K562 (cell line): Measurements from ENCODE around the gene PLCB3. TPM values are rescaled to one million over a fixed set of nuclear protein-coding genes. Genes with fewer than 3 reads are reported as not detected.

ENCODE experiments used
- ASH1L ChIP-seq: fragments of 450-650 bp; IDR thresholded peaks from 2 replicates; pipeline ENCODE4 v1.6.1; 2018; ENCODE audit warnings: borderline replicate concordance, mild to moderate bottlenecking, low read depth; ENCODE audit not compliant: partially characterized antibody
- BRD4 ChIP-seq: fragments of 200-600 bp; sonication (generic); IDR thresholded peaks from 2 replicates; pipeline ENCODE4 v1.6.1; 2017; ENCODE audit warnings: inconsistent platforms
- CBFB ChIP-seq: sonication (generic); formaldehyde crosslinking; IDR thresholded peaks from 2 replicates; pipeline ENCODE4 v1.4.0; 2020; ENCODE audit warnings: mild to moderate bottlenecking, missing genetic modification reagents
- FOXJ2 ChIP-seq: fragments of 200-800 bp; sonication (Bioruptor generic); IDR thresholded peaks from 2 replicates; pipeline ENCODE4 v1.6.1; 2016; ENCODE audit warnings: missing genetic modification characterization, missing compliant biosample characterization
- LARP7 ChIP-seq: fragments of 450-650 bp; IDR thresholded peaks from 2 replicates; pipeline ENCODE4 v1.6.1; 2016
- MTA1 ChIP-seq: fragments of 450-650 bp; IDR thresholded peaks from 2 replicates; pipeline ENCODE4 v1.6.1; 2017; ENCODE audit warnings: borderline replicate concordance
- NBN ChIP-seq: fragments of 450-650 bp; IDR thresholded peaks from 2 replicates; pipeline ENCODE4 v1.6.1; 2016; ENCODE audit warnings: low read depth, mild to moderate bottlenecking
- SMAD4 ChIP-seq: fragments of 250-450 bp; sonication (Bioruptor Pico); conservative IDR thresholded peaks from 2 replicates; pipeline ENCODE4 v1.8.0; 2021; ENCODE audit warnings: inconsistent platforms, mild to moderate bottlenecking, moderate library complexity
- ZFP1 ChIP-seq: fragments of 450-650 bp; formaldehyde crosslinking; IDR thresholded peaks from 2 replicates; pipeline ENCODE4 v1.4.0; 2020; ENCODE audit warnings: mild to moderate bottlenecking, mixed read lengths
- ZNF232 ChIP-seq: sonication (generic); formaldehyde crosslinking; IDR thresholded peaks from 2 replicates; pipeline ENCODE4 v1.8.0; 2022; ENCODE audit warnings: mild to moderate bottlenecking, missing genetic modification reagents
- ZNF395 ChIP-seq: fragments of 200-800 bp; sonication (Bioruptor generic); IDR thresholded peaks from 2 replicates; pipeline ENCODE4 v1.6.1; 2017; ENCODE audit warnings: missing genetic modification characterization, missing compliant biosample characterization
- ZNF449 ChIP-seq: fragments of 250-450 bp; sonication (Bioruptor Pico); IDR thresholded peaks from 2 replicates; pipeline ENCODE4 v1.8.0; 2022; ENCODE audit warnings: moderate library complexity, mild to moderate bottlenecking, inconsistent platforms
- ZNF785 ChIP-seq: fragments of 250-450 bp; sonication (Bioruptor Pico); IDR thresholded peaks from 2 replicates; pipeline ENCODE4 v1.4.0; 2020; ENCODE audit warnings: mild to moderate bottlenecking
- polyA plus RNA-seq, 8 experiments: library from polyadenylated mRNA; depleted of rRNA in 4 of 8; stranded (reverse) in 5 of 8; unstranded in 3 of 8; fragments of >200 nt; fragmentation: Nextera tagmentation in 2 of 8; fragmentation: Illumina TruSeq in 1 of 8; extraction: Ambion mirVana in 2 of 8; extraction: Trizol in 1 of 8; gene quantifications; 2 replicates each; pipeline versions ENCODE4 v1.2.1 to v1.2.3, GENCODE V29; 2011 to 2014; ENCODE audit warnings: inconsistent platforms in 1 of 8, missing spikeins in 1 of 8
- total RNA-seq, 7 experiments: library from RNA; depleted of rRNA in 6 of 7; stranded (reverse); fragments of >200 nt in 6 of 7; fragmentation: Illumina TruSeq in 2 of 7; extraction: Trizol in 2 of 7; gene quantifications; 2 replicates each; pipeline versions ENCODE4 v1.2.1 to v1.2.3, GENCODE V29; 2011 to 2021; ENCODE audit warnings: low replicate concordance in 1 of 7
- TF ChIP-seq, protein P1 (sequence below), 3 experiments: fragments of 200-800 bp in 1 of 3; sonication (Bioruptor generic) in 1 of 3; sonication (generic) in 1 of 3; formaldehyde crosslinking in 1 of 3; IDR thresholded peaks; 2 replicates each; pipeline versions ENCODE4 v1.6.1 to v1.8.0; 2016 to 2022; ENCODE audit warnings: mild to moderate bottlenecking in 2 of 3, missing compliant biosample characterization in 2 of 3, missing genetic modification characterization in 2 of 3, missing genetic modification reagents in 1 of 3
- TF ChIP-seq, protein P2 (sequence below), 2 experiments: fragments of 450-650 bp in 1 of 2; sonication (generic) in 1 of 2; formaldehyde crosslinking; conservative IDR thresholded peaks; 2 replicates each; pipeline versions ENCODE4 v1.4.0 to v1.8.1; 2020 to 2022; ENCODE audit warnings: mild to moderate bottlenecking in 1 of 2, missing genetic modification reagents in 1 of 2
- TF ChIP-seq, protein P3 (sequence below): sonication (generic); formaldehyde crosslinking; IDR thresholded peaks from 2 replicates; pipeline ENCODE4 v1.8.0; 2022; ENCODE audit warnings: missing genetic modification reagents, mild to moderate bottlenecking, moderate library complexity, borderline replicate concordance
- TF ChIP-seq, protein P4 (sequence below): sonication (generic); formaldehyde crosslinking; IDR thresholded peaks from 2 replicates; pipeline ENCODE4 v1.4.0; 2020; ENCODE audit warnings: mild to moderate bottlenecking, missing genetic modification reagents

Gene PLCB3
- total and polyA plus RNA-seq, 9 of the 15 experiments (the other 6 are each of a cell fraction or from before 2014, with no cell fraction given): 0.31 to 44.8 (median 14.6) TPM

DNA sequence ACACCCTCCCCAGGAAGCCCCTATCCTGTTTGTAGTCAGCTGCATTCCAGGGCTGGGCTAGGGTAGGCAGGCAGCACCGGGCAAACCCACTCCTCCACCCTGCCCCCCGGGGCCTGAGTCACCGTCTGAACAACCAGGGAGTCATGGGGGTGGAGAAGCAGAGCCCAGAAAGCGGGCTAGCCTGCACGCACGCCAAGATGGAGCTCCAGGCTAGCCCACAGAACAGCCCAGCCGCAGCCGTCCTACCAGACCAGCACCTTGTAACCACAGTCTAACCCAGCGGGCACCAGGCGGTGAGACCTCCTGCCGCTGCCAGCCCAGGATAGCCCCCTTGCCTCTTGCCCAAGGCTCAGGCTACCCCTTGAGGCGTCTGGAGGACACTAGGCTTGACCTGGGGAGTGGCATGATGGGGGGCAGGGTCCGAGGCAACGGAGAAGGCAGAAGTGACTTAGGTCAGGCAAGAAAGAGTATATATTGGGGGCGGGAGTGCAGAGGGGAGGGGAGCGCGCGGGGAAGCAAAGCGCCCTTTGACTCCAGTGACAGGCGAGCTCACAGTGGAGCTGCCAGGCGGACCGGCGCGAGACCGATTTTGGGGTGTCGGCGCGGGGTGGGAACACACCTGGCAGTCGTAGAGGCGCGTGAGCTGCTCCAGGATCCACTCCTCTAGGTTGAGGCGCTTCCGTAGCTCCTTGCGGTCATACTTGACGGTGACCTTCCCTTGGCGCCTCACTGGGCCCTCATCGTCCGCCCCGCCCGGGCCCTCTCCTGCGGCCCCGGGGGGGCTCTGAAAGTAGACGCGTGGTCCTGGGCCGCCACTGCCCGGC lies 5.3 kb upstream of the PLCB3 start (continued):
- no peak for TF ChIP-seq ZNF449 (CRISPR knock-in tag)
- TF ChIP-seq ASH1L: no peak
- TF ChIP-seq, protein P1, sequence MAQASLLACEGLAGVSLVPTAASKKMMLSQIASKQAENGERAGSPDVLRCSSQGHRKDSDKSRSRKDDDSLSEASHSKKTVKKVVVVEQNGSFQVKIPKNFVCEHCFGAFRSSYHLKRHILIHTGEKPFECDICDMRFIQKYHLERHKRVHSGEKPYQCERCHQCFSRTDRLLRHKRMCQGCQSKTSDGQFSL (CRISPR knock-in tag; IDR thresholded peaks at IDR 0.05): peak; percentile 79; the same call in 1 of the 2 replicates
- TF ChIP-seq, protein P1 (tag; IDR thresholded peaks at IDR 0.05): no peak
- 0 out of 2 replicates have a peak, but pooled peaks have one; percentile 42 for TF ChIP-seq BRD4
- peak; percentile 18; the same call in 1 of the 2 replicates for TF ChIP-seq LARP7
- TF ChIP-seq, protein P2, sequence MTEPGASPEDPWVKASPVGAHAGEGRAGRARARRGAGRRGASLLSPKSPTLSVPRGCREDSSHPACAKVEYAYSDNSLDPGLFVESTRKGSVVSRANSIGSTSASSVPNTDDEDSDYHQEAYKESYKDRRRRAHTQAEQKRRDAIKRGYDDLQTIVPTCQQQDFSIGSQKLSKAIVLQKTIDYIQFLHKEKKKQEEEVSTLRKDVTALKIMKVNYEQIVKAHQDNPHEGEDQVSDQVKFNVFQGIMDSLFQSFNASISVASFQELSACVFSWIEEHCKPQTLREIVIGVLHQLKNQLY (CRISPR knock-in tag; conservative IDR thresholded peaks at IDR 0.05): no peak
- peak; percentile 58 for TF ChIP-seq ZNF395 (CRISPR knock-in tag)
- TF ChIP-seq, protein P3, sequence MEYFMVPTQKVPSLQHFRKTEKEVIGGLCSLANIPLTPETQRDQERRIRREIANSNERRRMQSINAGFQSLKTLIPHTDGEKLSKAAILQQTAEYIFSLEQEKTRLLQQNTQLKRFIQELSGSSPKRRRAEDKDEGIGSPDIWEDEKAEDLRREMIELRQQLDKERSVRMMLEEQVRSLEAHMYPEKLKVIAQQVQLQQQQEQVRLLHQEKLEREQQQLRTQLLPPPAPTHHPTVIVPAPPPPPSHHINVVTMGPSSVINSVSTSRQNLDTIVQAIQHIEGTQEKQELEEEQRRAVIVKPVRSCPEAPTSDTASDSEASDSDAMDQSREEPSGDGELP: peak; percentile 65; the same call in 1 of the 2 replicates
- 0 out of 2 replicates have a peak, but pooled peaks have one; percentile 30 for TF ChIP-seq MTA1
- peak; percentile 77 for TF ChIP-seq NBN
- no peak for TF ChIP-seq ZNF232 (CRISPR knock-in tag)
- no peak for TF ChIP-seq ZFP1
- no peak for TF ChIP-seq ZNF785 (CRISPR knock-in tag)
- TF ChIP-seq CBFB (CRISPR knock-in tag): peak; percentile 92
- peak; percentile 39; the same call in 1 of the 2 replicates for TF ChIP-seq SMAD4 (CRISPR knock-in tag)
- TF ChIP-seq, protein P4, sequence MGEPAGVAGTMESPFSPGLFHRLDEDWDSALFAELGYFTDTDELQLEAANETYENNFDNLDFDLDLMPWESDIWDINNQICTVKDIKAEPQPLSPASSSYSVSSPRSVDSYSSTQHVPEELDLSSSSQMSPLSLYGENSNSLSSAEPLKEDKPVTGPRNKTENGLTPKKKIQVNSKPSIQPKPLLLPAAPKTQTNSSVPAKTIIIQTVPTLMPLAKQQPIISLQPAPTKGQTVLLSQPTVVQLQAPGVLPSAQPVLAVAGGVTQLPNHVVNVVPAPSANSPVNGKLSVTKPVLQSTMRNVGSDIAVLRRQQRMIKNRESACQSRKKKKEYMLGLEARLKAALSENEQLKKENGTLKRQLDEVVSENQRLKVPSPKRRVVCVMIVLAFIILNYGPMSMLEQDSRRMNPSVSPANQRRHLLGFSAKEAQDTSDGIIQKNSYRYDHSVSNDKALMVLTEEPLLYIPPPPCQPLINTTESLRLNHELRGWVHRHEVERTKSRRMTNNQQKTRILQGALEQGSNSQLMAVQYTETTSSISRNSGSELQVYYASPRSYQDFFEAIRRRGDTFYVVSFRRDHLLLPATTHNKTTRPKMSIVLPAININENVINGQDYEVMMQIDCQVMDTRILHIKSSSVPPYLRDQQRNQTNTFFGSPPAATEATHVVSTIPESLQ (CRISPR knock-in tag): peak; percentile 72; the same call in 1 of the 2 replicates
- TF ChIP-seq FOXJ2 (tag): no peak
